Left ventricle myocardium inferior (tissue), 1 donor: ENCODE results near the gene IL1RL1. TPM values are rescaled to one million over a fixed set of nuclear protein-coding genes. Genes with fewer than 3 reads are reported as not detected.

Experiments
- DNase-seq: peaks from one replicate; pipeline ENCODE4 v3.0.0-alpha.2; 2020
- H3K27ac ChIP-seq: fragments of 200-600 bp; replicated peaks from 2 replicates; pipeline ENCODE4 v1.8.0; 2021
- H3K27me3 ChIP-seq: fragments of 200-600 bp; 2 replicates; pipeline ENCODE4 v1.8.0; 2021; ENCODE audit warnings: low read depth
- H3K36me3 ChIP-seq: fragments of 200-600 bp; 2 replicates; pipeline ENCODE4 v1.8.0; 2021
- H3K4me1 ChIP-seq: fragments of 200-600 bp; 2 replicates; pipeline ENCODE4 v1.8.0; 2021
- H3K4me3 ChIP-seq: fragments of 200-600 bp; 2 replicates; pipeline ENCODE4 v1.8.0; 2021; ENCODE audit warnings: mild to moderate bottlenecking, moderate library complexity
- H3K9me3 ChIP-seq: fragments of 200-600 bp; replicated peaks from 2 replicates; pipeline ENCODE4 v1.8.0; 2021
- intact Hi-C: fragments of 100-400 bp; cut with micrococcal nuclease; formaldehyde crosslinking; loops from one replicate; pipeline ENCODE4 v1.11.0; 2022
- total RNA-seq: library from RNA; stranded (reverse); fragmentation: NEBNext Ultra II Directional; extraction: Animal tissue kit (Norgen Biotek cat#: 25700); gene quantifications from one replicate; pipeline ENCODE4 v1.2.1, GENCODE V29; 2021
- TF ChIP-seq, protein P1 (sequence below): fragments of 200-600 bp; IDR thresholded peaks from 2 replicates; pipeline ENCODE4 v1.8.0; 2021; ENCODE audit warnings: antibody characterized with exemption, mild to moderate bottlenecking, borderline replicate concordance
- donor health status: DM: no; HTN: yes; CAD: no; lungs with severe emphysema.

Gene IL1RL1
- total RNA-seq, 1 donor from 2014 or later = 1.1 TPM

DNA sequence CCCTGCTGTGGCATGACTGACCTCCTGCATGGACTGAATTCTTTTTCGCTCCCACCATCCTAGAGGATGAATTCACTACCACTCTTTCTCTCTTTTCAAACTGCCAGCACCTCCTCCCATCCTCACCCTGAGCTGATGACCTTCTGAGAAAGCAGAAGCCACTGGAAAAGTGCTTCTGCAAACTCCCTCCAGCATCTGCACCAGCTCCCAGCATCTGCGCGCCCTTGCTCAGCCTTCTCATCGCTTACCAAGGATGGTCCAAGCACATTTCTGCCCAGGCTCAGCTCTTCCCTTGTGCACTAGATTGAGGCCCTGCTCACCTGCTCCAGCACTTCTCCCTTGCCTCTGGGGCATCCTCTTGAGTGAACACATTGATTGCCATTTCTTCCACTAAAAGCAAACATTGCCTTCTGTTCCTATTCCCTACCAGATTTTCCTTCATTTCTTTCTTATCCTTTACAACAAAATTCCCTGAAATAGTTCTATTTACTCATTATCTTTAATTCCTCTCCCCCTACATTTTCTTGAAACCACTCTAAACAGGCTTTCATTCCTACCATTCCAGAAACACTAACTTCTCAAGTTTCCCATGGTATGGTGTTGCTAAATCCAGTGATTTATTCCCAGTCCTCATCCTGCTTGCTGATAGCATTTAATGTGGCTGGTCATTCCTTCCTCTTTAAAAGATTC lies 42.7 kb upstream of the IL1RL1 start:
- DNase-seq = no peak
- intact Hi-C loops = no loop called here
- peaks cover 21% of the 10 kb centered on the region for H3K27me3 ChIP-seq
- H3K9me3 ChIP-seq = no peaks in the 10 kb centered on the region
- TF ChIP-seq, protein P1, sequence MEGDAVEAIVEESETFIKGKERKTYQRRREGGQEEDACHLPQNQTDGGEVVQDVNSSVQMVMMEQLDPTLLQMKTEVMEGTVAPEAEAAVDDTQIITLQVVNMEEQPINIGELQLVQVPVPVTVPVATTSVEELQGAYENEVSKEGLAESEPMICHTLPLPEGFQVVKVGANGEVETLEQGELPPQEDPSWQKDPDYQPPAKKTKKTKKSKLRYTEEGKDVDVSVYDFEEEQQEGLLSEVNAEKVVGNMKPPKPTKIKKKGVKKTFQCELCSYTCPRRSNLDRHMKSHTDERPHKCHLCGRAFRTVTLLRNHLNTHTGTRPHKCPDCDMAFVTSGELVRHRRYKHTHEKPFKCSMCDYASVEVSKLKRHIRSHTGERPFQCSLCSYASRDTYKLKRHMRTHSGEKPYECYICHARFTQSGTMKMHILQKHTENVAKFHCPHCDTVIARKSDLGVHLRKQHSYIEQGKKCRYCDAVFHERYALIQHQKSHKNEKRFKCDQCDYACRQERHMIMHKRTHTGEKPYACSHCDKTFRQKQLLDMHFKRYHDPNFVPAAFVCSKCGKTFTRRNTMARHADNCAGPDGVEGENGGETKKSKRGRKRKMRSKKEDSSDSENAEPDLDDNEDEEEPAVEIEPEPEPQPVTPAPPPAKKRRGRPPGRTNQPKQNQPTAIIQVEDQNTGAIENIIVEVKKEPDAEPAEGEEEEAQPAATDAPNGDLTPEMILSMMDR = no peak
- H3K4me1 ChIP-seq = peaks cover 9% of the 10 kb centered on the region
- no peak overlapping the region for H3K4me3 ChIP-seq
- H3K27ac ChIP-seq = peak overlapping the region; percentile 44
- H3K36me3 ChIP-seq = no peaks in the 10 kb centered on the region

- Histone ChIP-seq H3K27me3 (peaks cover 21% of the 10 kb centered on the region), H3K36me3 (no peaks in the 10 kb centered on the region), H3K27ac (peak overlapping the region; percentile 44), H3K9me3 (no peaks in the 10 kb centered on the region), H3K4me1 (peaks cover 9% of the 10 kb centered on the region), H3K4me3 (no peak overlapping the region)
- no peak for DNase-seq
- TF ChIP-seq, protein P1 = no peak
- intact Hi-C loops = no loop called here
Measured at GRCh38 chr2:102269200-102269524, 42.2 kb upstream of the IL1RL1 start.

DNA sequence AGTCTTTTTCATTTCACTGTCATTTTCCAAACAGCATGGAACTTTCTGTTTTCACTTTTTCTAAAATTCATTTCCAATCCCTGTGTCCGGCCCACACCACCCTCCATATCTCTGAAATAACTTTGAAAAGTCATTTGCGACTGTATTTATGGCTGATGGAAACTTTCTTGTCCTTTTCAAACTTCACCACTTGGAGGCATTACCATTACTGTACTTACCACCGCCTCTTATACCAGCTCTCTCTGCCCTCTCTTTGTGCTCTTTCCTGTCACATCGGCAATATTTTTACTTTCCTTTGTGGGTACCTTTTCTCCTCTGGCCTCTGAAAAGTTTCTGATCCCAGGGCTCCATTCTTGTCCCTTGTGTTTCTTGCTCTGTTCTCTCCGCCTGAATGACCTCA lies 39.5 kb upstream of the IL1RL1 start:
- H3K9me3 ChIP-seq = peaks cover 9% of the 10 kb centered on the region
- intact Hi-C loops = no loop called here
- H3K36me3 ChIP-seq = no peaks in the 10 kb centered on the region
- H3K27me3 ChIP-seq = peaks cover 27% of the 10 kb centered on the region
- TF ChIP-seq, protein P1 = no peak
- no peak for DNase-seq
- no peak overlapping the region for H3K4me3 ChIP-seq
- H3K27ac ChIP-seq = no peak overlapping the region
- H3K4me1 ChIP-seq = peaks cover 6% of the 10 kb centered on the region

DNA sequence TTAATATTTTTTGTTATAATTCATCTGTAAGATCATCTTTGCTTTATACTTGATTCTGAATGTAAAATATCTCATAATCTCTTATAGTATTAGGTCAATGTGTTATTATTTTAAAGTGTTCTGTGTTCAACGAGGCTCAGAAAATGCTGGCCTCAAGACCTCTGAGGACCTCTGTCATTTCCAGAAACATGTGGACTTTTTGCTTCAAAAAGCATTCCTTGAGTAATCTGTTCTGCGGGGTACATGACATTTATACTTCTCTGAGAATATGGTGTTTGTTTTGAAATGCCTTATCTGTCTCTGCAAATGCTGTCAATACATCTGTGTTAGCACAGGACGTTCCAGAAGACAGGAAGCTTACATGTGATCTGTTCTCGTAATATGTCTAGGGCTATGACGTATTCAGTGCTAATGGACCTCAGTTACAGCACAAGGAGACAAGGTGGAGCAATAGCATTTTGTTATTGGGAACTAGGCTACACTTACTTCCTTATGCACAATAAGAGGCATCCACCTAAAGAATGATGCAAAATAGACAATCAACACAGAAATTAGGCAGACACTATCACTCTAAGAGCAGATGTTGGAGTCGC lies 37.6 kb upstream of the IL1RL1 start:
- Histone ChIP-seq H3K27me3 (peaks cover 41% of the 10 kb centered on the region), H3K36me3 (no peaks in the 10 kb centered on the region), H3K4me3 (no peak overlapping the region), H3K4me1 (peaks cover 1% of the 10 kb centered on the region), H3K27ac (peak overlapping the region; percentile 51), H3K9me3 (peaks cover 9% of the 10 kb centered on the region)
- TF ChIP-seq, protein P1 = no peak
- intact Hi-C loops = no loop called here
- DNase-seq = no peak

GRCh38 chr2:102276549-102277201 lies 34.7 kb upstream of the IL1RL1 start:
- Histone ChIP-seq H3K27me3 (peaks cover 46% of the 10 kb centered on the region), H3K27ac (no peak overlapping the region), H3K36me3 (no peaks in the 10 kb centered on the region), H3K9me3 (peaks cover 9% of the 10 kb centered on the region), H3K4me3 (no peak overlapping the region), H3K4me1 (no peaks in the 10 kb centered on the region)
- intact Hi-C loops = no loop called here
- no peak for DNase-seq
- TF ChIP-seq, protein P1 = no peak
